Amniotic epithelial cell (primary cell): ENCODE measurements around the gene ARGLU1.
A peak's percentile ranks its signal among the peaks of the same experiment; 100 is the strongest.

Source experiments
- DNase-seq: peaks from one replicate; pipeline ENCODE4 v3.0.0-alpha.2; 2010; ENCODE audit warnings: low read depth

ARGLU1 gene

DNA sequence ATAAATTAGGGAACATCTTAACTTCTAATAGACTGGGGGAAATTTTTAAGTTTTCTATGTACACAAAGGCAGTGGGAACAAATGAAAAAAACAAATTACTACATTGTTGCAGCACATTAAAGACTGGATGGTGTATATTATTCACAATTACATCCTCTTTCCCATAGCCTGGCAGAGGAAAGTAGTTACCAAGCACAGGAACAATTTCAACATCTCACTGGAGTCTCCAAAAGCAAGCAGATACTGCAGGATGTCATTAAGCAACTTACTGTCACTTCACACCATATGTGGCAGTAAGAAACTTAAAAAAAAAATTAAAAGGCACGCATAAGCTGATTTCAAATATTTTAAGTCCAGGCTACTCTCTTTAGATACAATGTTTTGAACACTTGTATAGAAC, 26.1 kb downstream of the ARGLU1 start:
- DNase-seq = no peak

DNA sequence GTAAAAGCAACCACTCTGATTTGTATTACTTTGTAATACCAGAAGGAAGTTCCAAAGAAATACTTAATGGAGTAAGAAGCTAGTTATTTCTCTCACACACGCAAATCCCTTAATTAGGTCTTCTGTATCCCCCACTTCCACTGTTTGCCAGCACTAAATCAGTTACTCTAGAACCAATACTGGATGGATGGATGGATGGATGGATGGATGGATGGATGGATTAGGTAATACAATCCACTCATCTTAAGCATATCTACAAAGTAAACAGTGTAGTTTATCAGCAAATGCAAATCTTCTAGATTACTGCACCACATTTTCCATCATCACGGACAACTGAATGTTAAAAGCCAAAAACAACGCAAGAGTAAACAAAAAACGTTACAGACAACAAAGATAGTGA, 27.3 kb downstream of the ARGLU1 start:
- DNase-seq = no peak

DNA sequence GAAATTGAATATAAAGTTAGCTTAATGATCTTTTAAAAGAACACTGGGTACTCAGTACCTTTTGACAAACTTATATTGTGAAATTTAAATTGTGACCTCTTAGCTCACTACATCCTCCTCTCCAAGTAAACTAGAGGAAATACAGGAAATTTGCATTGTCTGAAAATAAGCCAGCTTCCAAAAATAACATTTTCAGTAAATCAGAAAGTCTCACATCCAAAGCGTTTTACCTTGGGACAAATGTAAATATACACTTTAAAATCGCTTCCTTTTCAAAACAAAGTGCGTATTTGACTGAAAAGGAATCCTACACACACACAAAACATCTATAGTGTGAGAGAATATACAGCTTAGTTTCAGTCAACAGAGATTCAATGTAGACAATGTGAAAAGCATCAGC, 30.4 kb downstream of the ARGLU1 start:
- no peak for DNase-seq

- DNase-seq = peak; percentile 77
These were observed 31.5 kb downstream of the ARGLU1 start for GRCh38 chr13:106536244-106537034.

DNA sequence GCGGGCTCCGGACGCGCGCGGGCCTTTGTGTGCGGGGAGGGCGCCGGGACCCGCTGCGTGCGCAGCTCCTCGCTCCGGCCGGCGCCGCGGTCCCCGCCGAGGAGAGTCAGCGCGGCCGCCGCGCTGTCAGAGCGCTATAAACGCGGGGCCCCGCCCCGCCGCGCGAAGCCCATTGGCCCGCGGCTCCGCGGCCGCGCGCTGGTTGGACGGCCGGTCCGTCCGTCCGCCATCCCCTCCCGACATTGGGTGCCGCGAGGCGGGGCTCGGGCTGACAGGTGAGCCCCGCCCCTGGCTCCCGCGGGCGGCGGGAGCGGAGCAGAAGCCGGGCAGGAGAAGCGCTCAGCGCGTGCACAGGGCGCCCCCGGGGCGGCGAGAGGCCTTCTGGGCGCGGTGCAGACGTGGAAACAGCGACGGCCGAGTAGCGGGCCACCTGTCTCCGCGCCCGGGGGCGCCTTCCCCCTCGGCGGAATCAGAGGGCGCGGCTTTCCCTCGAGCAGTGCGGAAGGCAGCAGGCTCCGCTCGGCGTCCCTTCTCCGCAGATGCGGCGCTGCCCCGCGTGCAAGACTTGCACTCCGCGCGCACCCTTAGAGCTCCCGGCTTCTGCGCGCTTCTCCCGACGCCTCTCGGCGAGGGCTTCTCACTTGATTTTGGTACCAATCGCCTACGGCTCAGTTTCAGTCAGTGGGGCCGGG, 32.2 kb downstream of the ARGLU1 start, which contains the start of gene EFNB2:
Gene EFNB2, minus strand, starts transcription at position 111 of the 692 bp plus-strand sequence. CDS start 698 bp downstream, outside the sequence.
- DNase-seq = peak; percentile 87

DNA sequence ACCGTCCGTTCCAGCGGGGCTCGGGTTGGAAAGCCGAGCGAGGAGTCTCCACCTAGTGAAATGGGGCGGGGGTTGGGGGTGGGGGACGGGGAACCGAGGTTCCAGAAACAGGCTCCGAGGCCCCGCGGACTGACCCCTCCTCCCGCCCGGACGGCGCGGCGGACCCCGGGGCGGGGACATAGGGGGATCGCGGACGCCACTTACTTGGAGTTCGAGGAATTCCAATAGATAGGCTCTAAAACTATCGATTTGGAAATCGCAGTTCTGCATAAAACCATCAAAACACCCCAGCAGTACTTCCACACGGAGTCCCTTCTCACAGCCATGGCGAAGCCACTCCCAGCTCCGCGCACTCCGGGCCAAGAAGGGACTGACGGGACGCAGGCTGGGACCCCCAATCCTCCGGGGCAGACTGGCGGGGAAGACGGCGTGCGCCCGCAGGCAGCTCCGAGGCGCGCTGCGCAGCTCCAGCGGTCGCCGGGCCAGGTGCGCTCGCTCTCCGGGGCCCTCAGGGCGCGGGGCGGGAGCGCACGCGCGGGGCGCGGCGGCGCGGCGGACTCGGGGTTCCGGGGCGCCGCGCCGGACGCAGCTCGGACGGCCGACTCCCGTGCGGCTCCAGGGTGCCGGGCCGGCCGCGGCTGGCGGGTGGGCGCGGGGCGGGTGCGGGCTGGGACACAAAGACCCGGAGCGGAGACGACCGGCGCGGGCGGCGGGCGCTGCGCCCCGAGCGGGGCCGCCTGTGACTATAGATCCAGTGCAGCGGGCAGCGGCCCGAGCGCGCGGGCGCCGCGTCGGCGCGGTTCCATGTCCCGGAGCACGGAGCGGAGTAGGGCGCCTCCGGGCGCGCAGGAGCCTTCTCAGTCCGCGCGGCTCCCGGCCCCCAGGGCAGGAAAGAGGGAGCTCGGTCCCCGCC, 33.0 kb downstream of the ARGLU1 start:
- no peak for DNase-seq

DNA sequence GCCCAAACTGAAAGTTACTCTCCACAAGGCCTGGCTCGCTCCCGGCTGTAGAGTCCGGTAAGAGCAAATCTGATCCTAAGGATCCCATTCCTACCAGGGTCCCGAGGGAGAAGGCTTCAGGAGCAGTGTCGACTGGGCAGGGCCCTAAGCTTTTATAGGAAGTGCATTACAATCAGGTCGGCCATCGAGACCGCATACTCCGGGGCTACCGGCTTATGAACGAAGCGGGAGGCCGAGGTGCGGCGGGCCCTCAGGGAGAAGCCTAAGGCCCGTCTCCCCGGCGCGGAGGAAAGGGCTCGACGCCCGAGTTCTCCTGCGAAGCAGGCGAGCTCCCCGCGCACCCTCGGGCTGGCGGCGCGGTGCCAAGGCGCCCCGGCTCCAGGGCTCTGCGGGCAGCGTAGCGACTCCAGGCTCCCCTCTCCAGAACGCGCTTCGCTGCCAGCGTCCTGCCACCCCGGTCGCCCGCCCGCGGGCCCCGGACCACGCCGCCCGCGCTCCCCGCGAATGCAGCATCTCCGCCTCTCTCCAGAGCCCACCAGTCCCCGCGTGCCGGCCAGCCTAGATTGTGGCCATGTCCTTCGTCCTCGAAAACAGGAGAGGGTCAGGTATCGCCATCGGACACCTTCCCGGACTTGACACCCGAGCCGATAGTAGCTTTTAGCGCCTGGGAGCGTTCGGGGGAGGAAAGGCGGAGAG, 33.8 kb downstream of the ARGLU1 start:
- DNase-seq = peak; percentile 72

DNA sequence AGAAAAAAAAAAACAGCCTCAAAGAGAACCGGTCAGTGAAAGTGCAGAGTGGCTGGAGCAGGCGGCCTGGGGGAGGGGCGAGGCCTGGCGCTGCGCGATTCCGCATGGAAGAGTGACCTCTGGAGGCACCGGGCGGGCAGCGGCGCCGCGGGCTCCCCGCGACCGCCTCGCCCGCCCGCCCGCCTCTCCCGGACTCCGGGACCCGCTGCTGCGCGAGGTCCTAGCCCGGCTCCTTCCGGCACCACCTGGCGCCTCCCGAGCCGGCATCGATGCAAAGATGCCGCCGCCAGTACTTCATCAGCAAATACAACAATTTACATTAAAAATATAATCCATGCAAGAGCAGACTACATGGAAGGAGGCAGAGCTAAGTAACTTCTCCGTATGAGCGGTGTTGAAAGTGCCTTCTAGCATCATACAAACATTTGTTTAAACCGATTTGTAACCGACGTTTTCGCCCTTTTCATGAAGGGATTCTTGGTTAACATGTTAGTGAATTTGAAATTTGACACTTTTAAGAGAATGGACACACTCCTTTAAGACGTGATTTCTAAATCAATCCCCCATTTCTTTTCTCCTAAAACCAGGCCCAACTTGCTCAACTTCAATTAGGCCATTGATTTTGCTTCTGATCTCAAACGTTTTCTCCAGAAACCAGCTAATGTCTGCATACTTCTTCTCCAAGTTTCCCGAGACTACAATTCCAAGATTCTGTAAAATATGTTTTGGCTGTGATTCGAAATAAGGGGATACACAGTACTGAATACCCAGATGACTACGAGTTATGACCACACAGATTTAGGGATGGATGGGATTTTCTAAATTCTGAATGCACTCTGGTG, 34.6 kb downstream of the ARGLU1 start:
- peak; percentile 82 for DNase-seq

GRCh38 chr13:106532111-106532929, 35.6 kb downstream of the ARGLU1 start:
- peak; percentile 71 for DNase-seq

- peak; percentile 30 for DNase-seq
These were observed 36.9 kb downstream of the ARGLU1 start for GRCh38 chr13:106530980-106531481.

GRCh38 chr13:106530171-106530851, 37.6 kb downstream of the ARGLU1 start:
- DNase-seq = no peak

- peak; percentile 19 for DNase-seq
These were observed 38.3 kb downstream of the ARGLU1 start for GRCh38 chr13:106529415-106530170.

DNA sequence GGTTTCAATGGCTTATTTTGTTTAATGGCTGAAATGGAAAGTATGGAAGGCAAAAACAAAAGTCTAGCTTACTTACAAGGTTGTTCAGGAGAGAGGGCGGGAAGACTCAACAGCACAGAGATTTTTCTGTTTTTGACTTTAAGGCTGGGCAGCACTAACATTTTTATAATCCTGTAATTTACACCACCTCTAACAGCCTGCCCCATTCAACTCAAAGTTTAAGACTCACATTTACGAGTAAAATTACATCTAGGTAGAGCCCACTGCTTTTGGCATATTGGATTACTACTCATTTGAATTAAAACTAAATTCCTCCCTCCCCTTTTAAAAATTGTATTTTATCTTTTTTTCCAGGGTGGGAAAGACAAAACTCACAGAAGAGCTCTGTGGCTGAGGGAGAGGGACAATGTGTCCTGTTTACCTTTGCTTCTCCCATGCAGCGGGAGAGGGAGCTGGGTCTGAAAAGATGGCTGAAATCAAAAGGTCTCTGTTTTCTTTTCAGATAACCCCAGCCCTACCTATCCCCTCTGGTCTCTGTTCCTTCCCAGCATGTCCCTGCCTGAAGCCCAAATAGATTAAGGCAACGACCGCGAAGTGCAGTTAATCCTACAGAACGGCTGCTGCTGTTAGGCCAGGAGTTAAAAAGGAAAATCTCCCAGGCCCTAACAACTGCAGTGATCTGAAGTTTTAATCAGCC, 39.1 kb downstream of the ARGLU1 start:
- no peak for DNase-seq

- no peak for DNase-seq
These were observed 40.1 kb downstream of the ARGLU1 start for GRCh38 chr13:106527826-106528225.

DNA sequence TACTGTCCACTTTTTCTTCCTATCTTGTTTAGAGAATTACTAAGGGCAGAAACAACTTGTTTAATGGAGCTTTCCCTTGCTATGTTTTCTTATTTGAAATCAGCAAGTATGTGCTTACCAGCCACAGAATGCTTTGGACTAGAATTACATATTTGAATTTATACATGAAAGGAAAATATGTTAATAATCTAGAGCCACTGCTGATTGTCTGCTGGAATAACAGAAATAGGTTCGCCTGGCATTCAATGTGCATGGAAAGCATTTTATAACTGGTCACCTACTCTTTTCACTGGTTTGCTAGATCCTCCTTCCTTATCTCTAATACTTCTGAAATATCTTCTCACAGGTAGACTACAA, 40.5 kb downstream of the ARGLU1 start:
- DNase-seq = no peak

GRCh38 chr13:106526738-106527444, 41.0 kb downstream of the ARGLU1 start:
- no peak for DNase-seq

GRCh38 chr13:106525865-106526264, 42.1 kb downstream of the ARGLU1 start:
- DNase-seq = no peak
